PC-3 (cell line): Measurements from ENCODE around the gene SLC32A1. TPM values are rescaled to one million over a fixed set of nuclear protein-coding genes. Genes with fewer than 3 reads are reported as not detected.

Experiments used
- ATAC-seq: fragments of 200-7000 bp; cut with Tn5 transposase; 2 replicates; pipeline ENCODE4 v1.9.1; 2020; ENCODE audit warnings: mild to moderate bottlenecking, moderate library complexity
- BruUV-seq: library from RNA; stranded (reverse); fragments of 400-500 nt; replicated peaks from 2 replicates; lab custom pipeline; 2021; lab: Mats Ljungman, UMichigan
- CTCF ChIA-PET: fragments of 300-600 bp; sonication (Branson Sonifier 250); formaldehyde crosslinking; loops from one replicate; lab custom pipeline; 2022; ENCODE audit warnings: antibody characterized with exemption; lab: Charles Lee
- POLR2A ChIA-PET: fragments of 300-600 bp; sonication (Branson Sonifier 250); formaldehyde crosslinking; loops from one replicate; lab custom pipeline; 2022; ENCODE audit warnings: antibody characterized with exemption; ENCODE audit not compliant: unreplicated experiment; lab: Charles Lee
- DNase-seq: peaks from one replicate; pipeline ENCODE4 v3.0.0-alpha.2; 2015
- H2AFZ ChIP-seq: fragments of 300-600 bp; sonication (generic); 2 replicates; pipeline ENCODE4 v1.6.0; 2016; ENCODE audit warnings: antibody characterized with exemption, low read length
- H3F3A ChIP-seq: fragments of 300-600 bp; sonication (generic); one replicate; pipeline ENCODE4 v1.6.0; 2017; ENCODE audit warnings: antibody characterized with exemption, low read length, control low read depth, mild to moderate bottlenecking; ENCODE audit not compliant: unreplicated experiment
- H3K27ac ChIP-seq: fragments of 300-600 bp; sonication (generic); 2 replicates; pipeline ENCODE4 v1.5.1; 2016; ENCODE audit warnings: mild to moderate bottlenecking, low read length
- H3K27me3 ChIP-seq: fragments of 300-600 bp; sonication (generic); 2 replicates; pipeline ENCODE4 v1.6.1; 2016; ENCODE audit warnings: low read length, mixed read lengths
- H3K36me3 ChIP-seq: fragments of 300-600 bp; sonication (generic); 2 replicates; pipeline ENCODE4 v1.6.1; 2016; ENCODE audit warnings: low read depth, mixed run types, low read length, mixed read lengths
- H3K4me1 ChIP-seq: fragments of 300-600 bp; sonication (generic); 2 replicates; pipeline ENCODE4 v1.5.1; 2016; ENCODE audit warnings: low read length; ENCODE audit not compliant: insufficient read depth
- H3K4me2 ChIP-seq: fragments of 300-600 bp; sonication (generic); 2 replicates; pipeline ENCODE4 v1.6.0; 2016; ENCODE audit warnings: low read length
- H3K4me3 ChIP-seq: fragments of 300-600 bp; sonication (generic); 2 replicates; pipeline ENCODE4 v1.5.1; 2016; ENCODE audit warnings: mild to moderate bottlenecking, low read length, mixed read lengths
- H3K79me2 ChIP-seq: fragments of 300-600 bp; sonication (generic); 2 replicates; pipeline ENCODE4 v1.6.1; 2017; ENCODE audit warnings: low read length, mixed read lengths
- H3K9ac ChIP-seq: fragments of 300-600 bp; sonication (generic); 2 replicates; pipeline ENCODE4 v1.6.0; 2016; ENCODE audit warnings: mild to moderate bottlenecking, low read length
- H3K9me2 ChIP-seq: fragments of 300-600 bp; sonication (generic); replicated peaks from 2 replicates; pipeline ENCODE4 v1.6.1; 2016; ENCODE audit warnings: mixed run types, low read length, mixed read lengths
- H3K9me3 ChIP-seq: fragments of 300-600 bp; sonication (generic); 2 replicates; pipeline ENCODE4 v1.6.1; 2016; ENCODE audit warnings: low read length, mixed read lengths
- H4K20me1 ChIP-seq: fragments of 300-600 bp; sonication (generic); 2 replicates; pipeline ENCODE4 v1.6.1; 2016; ENCODE audit warnings: low read length, mixed read lengths
- EZH2 ChIP-seq: fragments of 300-600 bp; sonication (generic); IDR thresholded peaks from one replicate; pipeline ENCODE4 v1.6.1; 2017; ENCODE audit warnings: antibody characterized with exemption, mild to moderate bottlenecking, low read length; ENCODE audit not compliant: unreplicated experiment
- EZH2phosphoT487 ChIP-seq: fragments of 300-600 bp; sonication (generic); IDR thresholded peaks from 2 replicates; pipeline ENCODE4 v1.6.1; 2018; ENCODE audit warnings: mild to moderate bottlenecking, antibody characterized with exemption, low read length, borderline replicate concordance
- intact Hi-C: fragments of 100-400 bp; cut with micrococcal nuclease; formaldehyde crosslinking; loops from 2 replicates; pipeline ENCODE4 v1.9.0; 2023
- total RNA-seq: library from RNA; depleted of rRNA; stranded (reverse); fragments of >200 nt; gene quantifications from 2 replicates; pipeline ENCODE4 v1.2.3, GENCODE V29; 2014
- TF ChIP-seq, protein P1 (sequence below): fragments of 300-600 bp; sonication (generic); conservative IDR thresholded peaks from 2 replicates; pipeline ENCODE4 v1.5.1; 2017; ENCODE audit warnings: antibody characterized with exemption, low read depth, mild to moderate bottlenecking, low read length

The SLC32A1 gene
- total RNA-seq, 1 experiment from 2014 or later = not detected

DNA sequence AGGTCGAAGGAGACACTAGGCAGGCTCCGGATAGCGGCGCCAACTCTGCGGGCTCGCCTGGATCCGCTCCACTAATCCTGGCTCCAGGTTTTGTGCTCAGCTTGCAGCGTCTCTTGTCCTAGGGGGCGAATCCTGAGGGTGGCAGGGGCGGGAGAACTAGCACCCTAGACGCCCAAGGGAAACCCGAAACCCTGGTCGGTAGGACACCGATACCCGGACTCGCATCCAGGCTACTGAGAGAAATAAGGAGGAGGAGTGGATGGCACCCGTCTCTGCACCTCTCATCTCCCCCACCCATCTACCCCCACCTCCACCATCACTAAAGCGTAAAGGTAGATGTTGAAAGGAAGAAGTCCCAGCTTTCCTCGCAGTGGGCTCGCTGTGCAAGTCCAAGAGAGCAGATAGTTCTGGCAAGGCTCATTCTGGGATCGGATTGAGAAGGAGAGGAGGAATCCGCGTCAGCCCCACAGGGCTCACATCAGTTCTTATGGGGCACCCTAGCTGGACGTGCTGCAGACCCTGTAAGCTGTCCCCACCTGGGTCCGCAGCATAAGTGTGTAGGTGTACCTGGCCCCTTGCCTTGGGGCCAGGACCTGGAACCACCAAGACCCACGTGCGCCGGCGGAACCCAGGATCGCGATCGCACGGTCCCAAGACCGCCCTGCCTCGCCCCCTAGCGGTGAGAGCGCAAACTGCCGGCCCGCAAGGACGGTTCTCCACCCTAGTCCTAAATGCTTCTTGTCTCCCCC, 6.9 kb downstream of the SLC32A1 start:
- BruUV-seq = no TSS peak
- Histone ChIP-seq H4K20me1 (no peaks in the 10 kb centered on the region), H3F3A (no peaks in the 10 kb centered on the region), H3K27ac (no peak overlapping the region), H3K36me3 (no peaks in the 10 kb centered on the region), H2AFZ (peak overlapping the region; percentile 74), H3K4me3 (peak overlapping the region; percentile 51), H3K4me1 (peaks cover 4% of the 10 kb centered on the region; the same call in 1 of the 2 replicates), H3K9ac (no peak overlapping the region), H3K27me3 (peaks cover 57% of the 10 kb centered on the region), H3K9me2 (no peaks in the 10 kb centered on the region), H3K79me2 (no peaks in the 10 kb centered on the region), H3K4me2 (peak overlapping the region; percentile 78), H3K9me3 (no peaks in the 10 kb centered on the region)
- intact Hi-C loops = loop anchor here (5.0 kb wide), 1 partner anchor 84 kb away; no protein-coding TSS in a partner anchor
- DNase-seq (peak; percentile 66), ATAC-seq (peak; percentile 91)
- TF ChIP-seq EZH2phosphoT487 = no peak
- no peak for TF ChIP-seq EZH2
- TF ChIP-seq, protein P1, sequence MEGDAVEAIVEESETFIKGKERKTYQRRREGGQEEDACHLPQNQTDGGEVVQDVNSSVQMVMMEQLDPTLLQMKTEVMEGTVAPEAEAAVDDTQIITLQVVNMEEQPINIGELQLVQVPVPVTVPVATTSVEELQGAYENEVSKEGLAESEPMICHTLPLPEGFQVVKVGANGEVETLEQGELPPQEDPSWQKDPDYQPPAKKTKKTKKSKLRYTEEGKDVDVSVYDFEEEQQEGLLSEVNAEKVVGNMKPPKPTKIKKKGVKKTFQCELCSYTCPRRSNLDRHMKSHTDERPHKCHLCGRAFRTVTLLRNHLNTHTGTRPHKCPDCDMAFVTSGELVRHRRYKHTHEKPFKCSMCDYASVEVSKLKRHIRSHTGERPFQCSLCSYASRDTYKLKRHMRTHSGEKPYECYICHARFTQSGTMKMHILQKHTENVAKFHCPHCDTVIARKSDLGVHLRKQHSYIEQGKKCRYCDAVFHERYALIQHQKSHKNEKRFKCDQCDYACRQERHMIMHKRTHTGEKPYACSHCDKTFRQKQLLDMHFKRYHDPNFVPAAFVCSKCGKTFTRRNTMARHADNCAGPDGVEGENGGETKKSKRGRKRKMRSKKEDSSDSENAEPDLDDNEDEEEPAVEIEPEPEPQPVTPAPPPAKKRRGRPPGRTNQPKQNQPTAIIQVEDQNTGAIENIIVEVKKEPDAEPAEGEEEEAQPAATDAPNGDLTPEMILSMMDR = peak; percentile 98
- ChIA-PET POLR2A (no interaction called here), CTCF (interaction anchor here (0.5 kb wide), 1 partner anchor 72 kb away, joined by 3 read pairs; no protein-coding TSS in a partner anchor)

- no peaks in the 10 kb centered on the region for H3K9me2 ChIP-seq
- TF ChIP-seq EZH2 (no peak), EZH2phosphoT487 (no peak)
- TF ChIP-seq, protein P1 = peak; percentile 11; the same call in 1 of the 2 replicates
- no TSS peak for BruUV-seq
Observed at GRCh38 chr20:38731738-38732113, 7.4 kb downstream of the SLC32A1 start.

More at GRCh38 chr20:38731738-38732113, 7.4 kb downstream of the SLC32A1 start:
- no peak overlapping the region for H2AFZ ChIP-seq
- ATAC-seq = no peak
- no peaks in the 10 kb centered on the region for H3K79me2 ChIP-seq
- no peak overlapping the region for H3K9ac ChIP-seq
- H3K27me3 ChIP-seq = peaks cover 60% of the 10 kb centered on the region
- CTCF ChIA-PET = interaction anchor here (0.5 kb wide), 1 partner anchor 72 kb away, joined by 3 read pairs; no protein-coding TSS in a partner anchor
- peak overlapping the region; percentile 78; the same call in 1 of the 2 replicates for H3K4me2 ChIP-seq
- no peaks in the 10 kb centered on the region for H3K36me3 ChIP-seq
- no peaks in the 10 kb centered on the region for H3F3A ChIP-seq
- POLR2A ChIA-PET = no interaction called here
- intact Hi-C loops = loop anchor here (5.0 kb wide), 1 partner anchor 84 kb away; no protein-coding TSS in a partner anchor
- no peak overlapping the region for H3K27ac ChIP-seq
- H4K20me1 ChIP-seq = no peaks in the 10 kb centered on the region
- no peak overlapping the region for H3K4me3 ChIP-seq
- no peaks in the 10 kb centered on the region for H3K9me3 ChIP-seq
- DNase-seq = no peak
- H3K4me1 ChIP-seq = peaks cover 4% of the 10 kb centered on the region; the same call in 1 of the 2 replicates
